Pancreas (tissue), 10 donors: ENCODE data around the gene INF2. TPM values are rescaled to one million over a fixed set of nuclear protein-coding genes. Genes with fewer than 3 reads are reported as not detected.

Experiments used
- ATAC-seq, 4 donors: fragments of 200-7000 bp; cut with Tn5 transposase; one replicate each; pipeline versions ENCODE4 v1.8.0 to v1.9.1; 2020; ENCODE audit warnings: mild to moderate bottlenecking in 4 of 4, moderate library complexity in 4 of 4
- DNase-seq, 6 donors: peaks; one replicate each; pipeline ENCODE4 v3.0.0-alpha.2; 2020
- FAIRE-seq: peaks from 2 replicates; lab custom pipeline; 2012; peaks lifted over from hg19 to GRCh38; lab: Jason Lieb, UNC
- H3K27ac ChIP-seq, 4 donors: fragments of 200-600 bp; sonication (generic); 1 replicate in 3 of 4; 2 replicates in 1 of 4; pipeline versions ENCODE4 v1.5.0 to v1.8.0; 2020
- H3K27me3 ChIP-seq, 4 donors: fragments of 200-600 bp; one replicate each; pipeline ENCODE4 v1.8.0; 2021
- H3K36me3 ChIP-seq, 3 donors: fragments of 200-600 bp; sonication (generic) in 1 of 3; one replicate each; pipeline versions ENCODE4 v1.5.0 to v1.8.0; 2020 to 2021
- H3K4me1 ChIP-seq, 3 donors: fragments of 200-600 bp; one replicate each; pipeline ENCODE4 v1.8.0; 2021
- H3K4me3 ChIP-seq, 4 donors: fragments of 200-600 bp; sonication (generic) in 2 of 4; one replicate each; pipeline versions ENCODE4 v1.5.0 to v1.8.0; 2020 to 2021
- H3K9me3 ChIP-seq, 4 donors: fragments of 200-600 bp; one replicate each; pipeline ENCODE4 v1.8.0; 2021
- CTCF ChIP-seq, 4 donors: fragments of 200-600 bp; sonication (generic) in 3 of 4; IDR thresholded peaks; one replicate each; pipeline versions ENCODE4 v1.5.0 to v1.8.0; 2021; ENCODE audit warnings: antibody characterized with exemption in 4 of 4
- WGBS, 2 donors: extraction: QIAGEN DNeasy Blood & Tissue Kit; methylation state at CpG; one replicate each; pipeline ENCODE4 v1.1.7; 2013; 5-methylcytosine and 5-hydroxymethylcytosine counted together
- intact Hi-C, 3 donors: fragments of 100-400 bp; cut with DNase I; formaldehyde crosslinking; loops; one replicate each; pipeline versions ENCODE4 v1.11.1 to v1.14.2; 2022
- polyA plus RNA-seq, 2 donors: library from polyadenylated mRNA; stranded (reverse); fragments of 200-250 nt; gene quantifications; one replicate each; pipeline ENCODE4 v1.2.3, GENCODE V29; 2013
- total RNA-seq, 6 donors: library from RNA; stranded (reverse); fragmentation: NEBNext Ultra II Directional in 4 of 6; extraction: Animal tissue kit (Norgen Biotek cat#: 25700) in 4 of 6; gene quantifications; one replicate each; pipeline versions ENCODE4 v1.2.1 to v1.2.4, GENCODE V29; 2021 to 2023
- donor health status: healthy with polysubstance abuse.
- donor health status: DM: no; HTN: no; CAD: no; lungs with moderate emphysema.
- donor health status: DM: no; HTN: no; CAD: no.
- donor health status: control.
- donor health status: control.
- donor health status: Bipolar disorder and iron deficiency.
- donor health status: DM: yes; HTN: yes; CAD: no.
- donor health status: DM: no; HTN: no; CAD: no.
- donor health status: DM: no; HTN: no; CAD: no.
- donor health status: DM: yes; HTN: yes; CAD: no.

Gene INF2
- total and polyA plus RNA-seq, 8 donors: 20.4 to 80.8 (median 27.8) TPM

- Histone ChIP-seq H3K4me1 (peaks cover 10 to 20% (median 11%) of the 10 kb centered on the region in 3 donors), H3K27me3 (no peaks in the 10 kb centered on the region), H3K9me3 (no peaks in the 10 kb centered on the region), H3K36me3 (no peaks in the 10 kb centered on the region), H3K27ac (no peak overlapping the region), H3K4me3 (no peak overlapping the region)
- ATAC-seq (no peak), DNase-seq (peak in 1 of 6 donors; percentile 32), FAIRE-seq (no peak)
- WGBS, 2 donors: 89 to 90% methylated on average over 15 of the region's 15 CpGs
- intact Hi-C loops: no loop called here
- TF ChIP-seq CTCF (IDR thresholded peaks at IDR 0.05): no peak
Observed at GRCh38 chr14:104692261-104692938, 3.0 kb downstream of the INF2 start.

GRCh38 chr14:104692939-104693315 lies 3.5 kb downstream of the INF2 start:
- no peak for TF ChIP-seq CTCF (IDR thresholded peaks at IDR 0.05)
- ATAC-seq: no peak
- DNase-seq: peak in 2 of 6 donors; percentile 26 to 62
- Histone ChIP-seq H3K27me3 (no peaks in the 10 kb centered on the region), H3K4me1 (peaks cover 10 to 15% (median 11%) of the 10 kb centered on the region in 3 donors), H3K4me3 (no peak overlapping the region), H3K27ac (no peak overlapping the region), H3K36me3 (no peaks in the 10 kb centered on the region), H3K9me3 (no peaks in the 10 kb centered on the region)
- WGBS, 2 donors: 85 to 87% methylated on average over 5 of the region's 5 CpGs
- no peak for FAIRE-seq
- intact Hi-C loops: no loop called here

GRCh38 chr14:104693482-104694431 lies 4.3 kb downstream of the INF2 start:
- no peak for FAIRE-seq
- H3K4me1 ChIP-seq: peaks cover 4 to 9% (median 5%) of the 10 kb centered on the region in 3 donors
- intact Hi-C loops: no loop called here

GRCh38 chr14:104694475-104694950 lies 5.1 kb downstream of the INF2 start:
- intact Hi-C loops: no loop called here
- FAIRE-seq (no peak), DNase-seq (peak in 1 of 6 donors; percentile 66), ATAC-seq (no peak)
- WGBS, 2 donors: 87 to 88% methylated on average over 15 of the region's 15 CpGs
- peaks cover 0 to 6% (median 0%) of the 10 kb centered on the region in 3 donors for H3K4me1 ChIP-seq
- H3K4me3 ChIP-seq: no peak overlapping the region
- H3K27ac ChIP-seq: no peak overlapping the region
- H3K9me3 ChIP-seq: no peaks in the 10 kb centered on the region
- H3K36me3 ChIP-seq: no peaks in the 10 kb centered on the region
- H3K27me3 ChIP-seq: no peaks in the 10 kb centered on the region
- TF ChIP-seq CTCF (IDR thresholded peaks at IDR 0.05): no peak

More at GRCh38 chr14:104693482-104694431, 4.3 kb downstream of the INF2 start:
- no peak overlapping the region for H3K4me3 ChIP-seq
- no peaks in the 10 kb centered on the region for H3K36me3 ChIP-seq
- no peaks in the 10 kb centered on the region for H3K9me3 ChIP-seq
- ATAC-seq: no peak
- DNase-seq: peak in 2 of 6 donors; percentile 40 to 69
- TF ChIP-seq CTCF (IDR thresholded peaks at IDR 0.05): no peak
- WGBS, 2 donors: 83 to 85% methylated on average over 26 of the region's 26 CpGs
- no peak overlapping the region for H3K27ac ChIP-seq
- no peaks in the 10 kb centered on the region for H3K27me3 ChIP-seq
